HEK293T (cell line): ENCODE results near the gene PLEKHA6.

Experiments
- CTCF ChIA-PET: fragments of 350-600 bp; formaldehyde crosslinking; extraction: SDS; loops from one replicate; lab custom pipeline; 2021; ENCODE audit warnings: antibody characterized with exemption, inconsistent platforms; lab: Yijun Ruan, JAX
- POLR2A ChIA-PET: fragments of 350-600 bp; formaldehyde crosslinking; extraction: SDS; loops from one replicate; lab custom pipeline; 2020; ENCODE audit warnings: antibody characterized with exemption, inconsistent platforms; lab: Yijun Ruan, JAX
- DNase-seq: peaks from one replicate; pipeline ENCODE4 v3.0.0; 2012; ENCODE audit warnings: mixed read lengths; ENCODE audit errors: extremely low spot score
- ARNT ChIP-seq: fragments of 450-650 bp; IDR thresholded peaks from 2 replicates; pipeline ENCODE4 v1.6.1; 2017; ENCODE audit warnings: mild to moderate bottlenecking
- BHLHE40 ChIP-seq: fragments of 450-650 bp; IDR thresholded peaks from 2 replicates; pipeline ENCODE4 v1.6.1; 2016; ENCODE audit warnings: mild to moderate bottlenecking, moderate library complexity, borderline replicate concordance
- CTBP1 ChIP-seq: fragments of 450-650 bp; IDR thresholded peaks from 2 replicates; pipeline ENCODE4 v1.6.1; 2016; ENCODE audit warnings: borderline replicate concordance
- ELF4 ChIP-seq: fragments of 450-650 bp; IDR thresholded peaks from 2 replicates; pipeline ENCODE4 v1.6.1; 2017; ENCODE audit warnings: antibody characterized with exemption
- FOXA1 ChIP-seq: fragments of 450-650 bp; IDR thresholded peaks from 2 replicates; pipeline ENCODE4 v1.6.1; 2016; ENCODE audit warnings: mild to moderate bottlenecking
- FOXK2 ChIP-seq: fragments of 450-650 bp; IDR thresholded peaks from 2 replicates; pipeline ENCODE4 v1.6.1; 2016; ENCODE audit warnings: mild to moderate bottlenecking
- FOXM1 ChIP-seq: fragments of 450-650 bp; IDR thresholded peaks from 2 replicates; pipeline ENCODE4 v1.6.1; 2017; ENCODE audit warnings: mild to moderate bottlenecking, borderline replicate concordance
- HDGF ChIP-seq: fragments of 450-650 bp; IDR thresholded peaks from 2 replicates; pipeline ENCODE4 v1.6.1; 2017; ENCODE audit warnings: antibody characterized with exemption, borderline replicate concordance
- L3MBTL2 ChIP-seq: fragments of 450-650 bp; conservative IDR thresholded peaks from 2 replicates; pipeline ENCODE4 v1.6.1; 2016; ENCODE audit warnings: mild to moderate bottlenecking
- LEF1 ChIP-seq: fragments of 450-650 bp; IDR thresholded peaks from 2 replicates; pipeline ENCODE4 v1.6.1; 2017; ENCODE audit warnings: mild to moderate bottlenecking, borderline replicate concordance
- NFRKB ChIP-seq: fragments of 450-650 bp; IDR thresholded peaks from 2 replicates; pipeline ENCODE4 v1.6.1; 2016; ENCODE audit warnings: mild to moderate bottlenecking, moderate library complexity
- PKNOX1 ChIP-seq: fragments of 450-650 bp; IDR thresholded peaks from 2 replicates; pipeline ENCODE4 v1.6.1; 2016
- SP1 ChIP-seq: fragments of 450-650 bp; IDR thresholded peaks from 2 replicates; pipeline ENCODE4 v1.6.1; 2017
- SUZ12 ChIP-seq: fragments of 450-650 bp; IDR thresholded peaks from 2 replicates; pipeline ENCODE4 v1.6.1; 2016; ENCODE audit warnings: mild to moderate bottlenecking
- TARDBP ChIP-seq: fragments of 450-650 bp; IDR thresholded peaks from 2 replicates; pipeline ENCODE4 v1.6.1; 2016
- ZNF384 ChIP-seq: fragments of 450-650 bp; IDR thresholded peaks from 2 replicates; pipeline ENCODE4 v1.6.1; 2016

PLEKHA6 gene

GRCh38 chr1:204343247-204343646 is 16.5 kb downstream of the PLEKHA6 start:
- ChIA-PET CTCF (interaction anchor here (0.7 to 1.0 kb wide), 2 partner anchors 24 to 138 kb away, joined by 3 to 4 read pairs; no protein-coding TSS in a partner anchor), POLR2A (interaction anchor here (1.5 kb wide), 1 partner anchor 8 kb away, joined by 3 read pairs; no protein-coding TSS in a partner anchor)
- TF ChIP-seq LEF1 (no peak), ZNF384 (no peak), TARDBP (no peak), CTBP1 (no peak), FOXA1 (no peak), HDGF (no peak), L3MBTL2 (no peak), PKNOX1 (no peak), BHLHE40 (no peak), FOXM1 (no peak), NFRKB (no peak), FOXK2 (no peak), SUZ12 (no peak), ARNT (no peak), ELF4 (no peak), SP1 (no peak)
- no peak for DNase-seq

GRCh38 chr1:204342310-204342709 is 17.4 kb downstream of the PLEKHA6 start:
- ChIA-PET CTCF (interaction anchor here (1.0 kb wide), 1 partner anchor 137 kb away, joined by 4 read pairs; no protein-coding TSS in a partner anchor), POLR2A (interaction anchor here (1.5 kb wide), 1 partner anchor 9 kb away, joined by 3 read pairs; no protein-coding TSS in a partner anchor)
- TF ChIP-seq TARDBP (no peak), HDGF (no peak), BHLHE40 (no peak), SUZ12 (no peak), ARNT (no peak), ELF4 (no peak), FOXK2 (no peak), NFRKB (no peak), FOXA1 (no peak), ZNF384 (no peak)
- DNase-seq, result no peak

GRCh38 chr1:204341380-204341779 is 18.3 kb downstream of the PLEKHA6 start:
- no peak for DNase-seq
- TF ChIP-seq ZNF384, result no peak
- no peak for TF ChIP-seq L3MBTL2
- TF ChIP-seq SUZ12, result no peak
- no peak for TF ChIP-seq CTBP1
- TF ChIP-seq FOXM1, result no peak
- no peak for TF ChIP-seq BHLHE40
- no peak for TF ChIP-seq HDGF
- no peak for TF ChIP-seq FOXA1
- TF ChIP-seq TARDBP, result no peak
- TF ChIP-seq ARNT, result no peak
- no peak for TF ChIP-seq SP1
- TF ChIP-seq PKNOX1, result no peak
- CTCF ChIA-PET, result interaction anchor here (0.7 kb wide), 1 partner anchor 41 kb away, joined by 4 read pairs; no protein-coding TSS in a partner anchor
- POLR2A ChIA-PET, result no interaction called here

- no peak for TF ChIP-seq NFRKB
- no peak for TF ChIP-seq BHLHE40
- TF ChIP-seq L3MBTL2, result no peak
- no peak for TF ChIP-seq FOXK2
- TF ChIP-seq TARDBP, result no peak
- no peak for TF ChIP-seq HDGF
- no peak for TF ChIP-seq ZNF384
- TF ChIP-seq FOXM1, result no peak
- no peak for DNase-seq
- CTCF ChIA-PET, result no interaction called here
- POLR2A ChIA-PET, result no interaction called here
These were observed 19.4 kb downstream of the PLEKHA6 start for GRCh38 chr1:204340081-204340889.

- CTCF ChIA-PET, result no interaction called here
- POLR2A ChIA-PET, result interaction anchor here (0.7 kb wide), 1 partner anchor 9 kb away, joined by 3 read pairs; no protein-coding TSS in a partner anchor
- no peak for DNase-seq
- TF ChIP-seq ARNT (no peak), NFRKB (no peak), L3MBTL2 (no peak), SUZ12 (no peak), ZNF384 (no peak), HDGF (no peak), BHLHE40 (no peak), ELF4 (no peak), FOXK2 (no peak), LEF1 (no peak), FOXM1 (no peak), SP1 (no peak)
These were observed 20.2 kb downstream of the PLEKHA6 start for GRCh38 chr1:204339541-204339940.

DNA sequence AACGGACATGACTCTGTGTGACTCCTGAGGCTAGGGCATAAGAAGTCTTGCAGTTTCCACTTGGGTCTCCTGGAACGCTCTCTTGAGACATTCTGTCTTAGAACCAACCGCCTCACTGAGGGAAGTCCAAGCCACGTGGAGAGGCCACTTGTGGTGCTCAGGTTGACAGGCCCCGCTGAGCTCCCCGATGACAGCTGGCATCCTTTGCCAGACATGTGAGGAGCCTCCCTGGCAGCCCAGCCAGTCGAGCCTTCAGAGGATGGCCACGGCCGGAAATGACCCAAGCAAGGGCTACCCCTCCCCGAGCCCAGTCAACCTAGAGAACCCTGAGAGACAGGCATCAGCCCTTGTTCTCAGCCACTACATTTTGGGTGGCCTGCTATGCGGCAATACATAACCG is 20.7 kb downstream of the PLEKHA6 start:
- POLR2A ChIA-PET, result interaction anchor here (0.7 kb wide), 1 partner anchor 9 kb away, joined by 3 read pairs; no protein-coding TSS in a partner anchor
- DNase-seq, result no peak
- CTCF ChIA-PET, result no interaction called here
- no peak for TF ChIP-seq CTBP1
- no peak for TF ChIP-seq FOXK2
- TF ChIP-seq FOXA1, result no peak
- TF ChIP-seq SUZ12, result no peak
- no peak for TF ChIP-seq FOXM1
- TF ChIP-seq ZNF384, result no peak
- TF ChIP-seq ARNT, result no peak
- TF ChIP-seq L3MBTL2, result no peak
- TF ChIP-seq ELF4, result no peak
- no peak for TF ChIP-seq SP1
- no peak for TF ChIP-seq TARDBP
- TF ChIP-seq HDGF, result no peak
- no peak for TF ChIP-seq BHLHE40
